Panc1 (cell line): ENCODE results near the gene HOXB7. TPM values are rescaled to one million over a fixed set of nuclear protein-coding genes. Genes with fewer than 3 reads are reported as not detected.

ENCODE experiments used
- ATAC-seq: fragments of 200-7000 bp; cut with Tn5 transposase; 2 replicates; pipeline ENCODE4 v1.9.1; 2020; ENCODE audit warnings: mild to moderate bottlenecking, moderate library complexity
- BruUV-seq: library from RNA; stranded (reverse); fragments of 400-500 nt; replicated peaks from 2 replicates; lab custom pipeline; 2021; lab: Mats Ljungman, UMichigan
- CTCF ChIA-PET: fragments of 300-600 bp; sonication (Branson Sonifier 250); formaldehyde crosslinking; loops from one replicate; lab custom pipeline; 2022; ENCODE audit warnings: antibody characterized with exemption; lab: Charles Lee
- POLR2A ChIA-PET: fragments of 300-600 bp; sonication (Branson Sonifier 250); formaldehyde crosslinking; loops from one replicate; lab custom pipeline; 2022; ENCODE audit warnings: antibody characterized with exemption; lab: Charles Lee
- DNase-seq: peaks from one replicate; pipeline ENCODE4 v3.0.0-alpha.2; 2010; ENCODE audit warnings: low read depth, low spot score
- H3K27ac ChIP-seq: 2 replicates; pipeline ENCODE4 v1.5.1; 2011; ENCODE audit warnings: mild to moderate bottlenecking, low read length, inconsistent platforms
- H3K27me3 ChIP-seq: fragments of 200-500 bp; sonication (Bioruptor generic); 2 replicates; pipeline ENCODE4 v1.6.0; 2014; ENCODE audit warnings: low read length, inconsistent platforms; ENCODE audit not compliant: control insufficient read depth, insufficient read depth
- H3K36me3 ChIP-seq: fragments of 200-500 bp; sonication (Bioruptor generic); 2 replicates; pipeline ENCODE4 v1.5.1; 2014; ENCODE audit warnings: inconsistent platforms, mild to moderate bottlenecking, low read length, moderate library complexity; ENCODE audit not compliant: control insufficient read depth, insufficient read depth
- H3K4me1 ChIP-seq: 2 replicates; pipeline ENCODE4 v1.5.1; 2011; ENCODE audit warnings: inconsistent platforms, mild to moderate bottlenecking, low read length, moderate library complexity; ENCODE audit not compliant: control insufficient read depth, insufficient read depth
- H3K4me3 ChIP-seq, 2 experiments: 2 replicates each; pipeline ENCODE4 v1.5.1; 2011 to 2012; ENCODE audit warnings: low read depth in 2 of 2, low read length in 2 of 2, mild to moderate bottlenecking in 2 of 2, inconsistent platforms in 1 of 2, moderate library complexity in 1 of 2
- H3K9me3 ChIP-seq: fragments of 200-500 bp; sonication (Bioruptor generic); 2 replicates; pipeline ENCODE4 v1.5.1; 2014; ENCODE audit warnings: low read depth, mild to moderate bottlenecking, inconsistent platforms, low read length, moderate library complexity; ENCODE audit not compliant: control insufficient read depth, insufficient read depth
- POLR2AphosphoS5 ChIP-seq: IDR thresholded peaks from 2 replicates; pipeline ENCODE4 v1.6.1; 2012; ENCODE audit warnings: mild to moderate bottlenecking, low read depth, low read length, moderate library complexity
- SIN3A ChIP-seq: IDR thresholded peaks from 2 replicates; pipeline ENCODE4 v1.6.1; 2012; ENCODE audit warnings: low read depth, mild to moderate bottlenecking, low read length, moderate library complexity, borderline replicate concordance; ENCODE audit not compliant: insufficient read depth
- TCF7L2 ChIP-seq: IDR thresholded peaks from 2 replicates; pipeline ENCODE4 v1.6.1; 2011; ENCODE audit warnings: mild to moderate bottlenecking, low read depth, low read length, inconsistent platforms
- in situ Hi-C: cut with HindIII; loops from 2 replicates; pipeline ENCODE4 v1.10.0; 2016; ENCODE audit warnings: low sequenced_read_pairs, low pct_unique_long_range_greater_than_20kb
- intact Hi-C: fragments of 100-400 bp; cut with micrococcal nuclease; formaldehyde crosslinking; loops from one replicate; pipeline ENCODE4 v1.10.0; 2022; ENCODE audit not compliant: unreplicated experiment
- total RNA-seq: library from RNA; stranded (reverse); gene quantifications from one replicate; pipeline ENCODE4 v1.2.1, GENCODE V29; 2021; ENCODE audit not compliant: unreplicated experiment
- TF ChIP-seq, protein P1 (sequence below), 2 experiments: IDR thresholded peaks; 2 replicates each; pipeline ENCODE4 v1.6.1; 2011 to 2012; ENCODE audit warnings: low read depth in 2 of 2, control low read depth in 1 of 2, low read length in 1 of 2, mild to moderate bottlenecking in 1 of 2, moderate library complexity in 1 of 2; ENCODE audit not compliant: insufficient read depth in 1 of 2
- TF ChIP-seq, protein P2 (sequence below): fragments of 450-650 bp; IDR thresholded peaks from 2 replicates; pipeline ENCODE4 v1.5.1; 2017; ENCODE audit warnings: mild to moderate bottlenecking

HOXB7 gene
- total RNA-seq, 1 experiment from 2014 or later, result 44.0 TPM

DNA sequence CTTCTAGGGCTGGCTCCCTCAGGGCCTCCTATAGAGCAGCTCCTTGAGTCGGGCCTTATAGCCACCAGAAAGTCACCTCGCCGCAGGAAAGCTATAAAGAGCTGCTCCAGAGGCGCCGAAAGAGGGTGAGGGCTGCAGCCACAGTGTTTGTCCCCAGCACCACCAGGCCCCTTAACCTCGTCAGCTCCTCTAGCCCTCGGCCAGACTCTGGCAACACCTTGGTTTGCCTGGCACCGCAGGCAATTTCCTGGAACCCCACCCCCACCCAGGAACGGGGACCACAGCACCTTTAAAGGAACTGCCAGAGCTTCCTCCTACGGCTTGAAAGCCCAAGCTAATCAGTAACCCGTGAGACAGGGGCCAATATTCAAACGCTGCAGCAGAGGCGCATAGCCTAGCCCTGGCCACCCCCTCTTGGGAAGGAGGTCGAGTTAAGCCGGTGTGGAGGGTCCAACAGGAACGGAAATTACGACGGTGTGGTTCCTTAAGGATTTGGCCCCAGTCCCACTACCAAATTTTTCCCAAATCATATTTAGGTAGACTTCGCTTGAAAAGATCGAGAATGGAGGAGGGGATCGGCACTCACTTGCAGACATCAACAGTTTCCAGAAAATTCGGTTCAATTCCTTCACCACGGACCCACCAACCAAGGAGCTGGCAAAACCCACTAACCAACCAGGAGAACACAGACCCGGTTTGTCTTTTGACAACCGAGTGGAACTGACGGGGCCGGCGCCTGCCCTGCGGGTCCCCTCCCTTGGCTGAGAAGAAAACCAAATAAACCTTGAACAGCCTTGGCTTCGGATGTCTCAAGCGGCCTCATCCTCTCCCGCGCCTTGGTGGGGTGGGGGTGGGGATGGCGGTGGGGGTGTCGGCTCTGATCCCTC lies 9.0 kb downstream of the HOXB7 start:
- ATAC-seq (no peak), DNase-seq (no peak)
- Histone ChIP-seq H3K4me1 (peaks cover 41% of the 10 kb centered on the region), H3K27ac (peak overlapping the region; percentile 99), H3K36me3 (no peaks in the 10 kb centered on the region; the same call in 1 of the 2 replicates), H3K9me3 (no peaks in the 10 kb centered on the region), H3K4me3 (peak overlapping the region; percentile 70 to 99), H3K27me3 (no peaks in the 10 kb centered on the region)
- 0 out of 2 replicates have a peak, but pooled peaks have one; percentile 59 for TF ChIP-seq POLR2AphosphoS5
- TF ChIP-seq, protein P1, sequence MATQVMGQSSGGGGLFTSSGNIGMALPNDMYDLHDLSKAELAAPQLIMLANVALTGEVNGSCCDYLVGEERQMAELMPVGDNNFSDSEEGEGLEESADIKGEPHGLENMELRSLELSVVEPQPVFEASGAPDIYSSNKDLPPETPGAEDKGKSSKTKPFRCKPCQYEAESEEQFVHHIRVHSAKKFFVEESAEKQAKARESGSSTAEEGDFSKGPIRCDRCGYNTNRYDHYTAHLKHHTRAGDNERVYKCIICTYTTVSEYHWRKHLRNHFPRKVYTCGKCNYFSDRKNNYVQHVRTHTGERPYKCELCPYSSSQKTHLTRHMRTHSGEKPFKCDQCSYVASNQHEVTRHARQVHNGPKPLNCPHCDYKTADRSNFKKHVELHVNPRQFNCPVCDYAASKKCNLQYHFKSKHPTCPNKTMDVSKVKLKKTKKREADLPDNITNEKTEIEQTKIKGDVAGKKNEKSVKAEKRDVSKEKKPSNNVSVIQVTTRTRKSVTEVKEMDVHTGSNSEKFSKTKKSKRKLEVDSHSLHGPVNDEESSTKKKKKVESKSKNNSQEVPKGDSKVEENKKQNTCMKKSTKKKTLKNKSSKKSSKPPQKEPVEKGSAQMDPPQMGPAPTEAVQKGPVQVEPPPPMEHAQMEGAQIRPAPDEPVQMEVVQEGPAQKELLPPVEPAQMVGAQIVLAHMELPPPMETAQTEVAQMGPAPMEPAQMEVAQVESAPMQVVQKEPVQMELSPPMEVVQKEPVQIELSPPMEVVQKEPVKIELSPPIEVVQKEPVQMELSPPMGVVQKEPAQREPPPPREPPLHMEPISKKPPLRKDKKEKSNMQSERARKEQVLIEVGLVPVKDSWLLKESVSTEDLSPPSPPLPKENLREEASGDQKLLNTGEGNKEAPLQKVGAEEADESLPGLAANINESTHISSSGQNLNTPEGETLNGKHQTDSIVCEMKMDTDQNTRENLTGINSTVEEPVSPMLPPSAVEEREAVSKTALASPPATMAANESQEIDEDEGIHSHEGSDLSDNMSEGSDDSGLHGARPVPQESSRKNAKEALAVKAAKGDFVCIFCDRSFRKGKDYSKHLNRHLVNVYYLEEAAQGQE (IDR thresholded peaks at IDR 0.05; ENCODE audit: insufficient read depth in 1 of 2, low read depth in 2 of 2, low read length in 1 of 2), result no peak; a peak in 1 of 4 replicates
- TF ChIP-seq SIN3A, result no peak
- peak; percentile 96 for TF ChIP-seq TCF7L2
- TF ChIP-seq, protein P2, sequence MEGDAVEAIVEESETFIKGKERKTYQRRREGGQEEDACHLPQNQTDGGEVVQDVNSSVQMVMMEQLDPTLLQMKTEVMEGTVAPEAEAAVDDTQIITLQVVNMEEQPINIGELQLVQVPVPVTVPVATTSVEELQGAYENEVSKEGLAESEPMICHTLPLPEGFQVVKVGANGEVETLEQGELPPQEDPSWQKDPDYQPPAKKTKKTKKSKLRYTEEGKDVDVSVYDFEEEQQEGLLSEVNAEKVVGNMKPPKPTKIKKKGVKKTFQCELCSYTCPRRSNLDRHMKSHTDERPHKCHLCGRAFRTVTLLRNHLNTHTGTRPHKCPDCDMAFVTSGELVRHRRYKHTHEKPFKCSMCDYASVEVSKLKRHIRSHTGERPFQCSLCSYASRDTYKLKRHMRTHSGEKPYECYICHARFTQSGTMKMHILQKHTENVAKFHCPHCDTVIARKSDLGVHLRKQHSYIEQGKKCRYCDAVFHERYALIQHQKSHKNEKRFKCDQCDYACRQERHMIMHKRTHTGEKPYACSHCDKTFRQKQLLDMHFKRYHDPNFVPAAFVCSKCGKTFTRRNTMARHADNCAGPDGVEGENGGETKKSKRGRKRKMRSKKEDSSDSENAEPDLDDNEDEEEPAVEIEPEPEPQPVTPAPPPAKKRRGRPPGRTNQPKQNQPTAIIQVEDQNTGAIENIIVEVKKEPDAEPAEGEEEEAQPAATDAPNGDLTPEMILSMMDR, result no peak
- in situ Hi-C loops (no loop called here), intact Hi-C loops (no loop called here)
- BruUV-seq, result no TSS peak
- CTCF ChIA-PET, result interaction anchor here (0.6 to 0.8 kb wide), 7 partner anchors 8 to 337 kb away, joined by 3 to 7 read pairs (median 4); no protein-coding TSS in a partner anchor
- POLR2A ChIA-PET, result interaction anchor here (0.6 to 1.6 kb wide), 5 partner anchors 9 to 1281 kb away, joined by 3 to 8 read pairs (median 5); no protein-coding TSS in a partner anchor

DNA sequence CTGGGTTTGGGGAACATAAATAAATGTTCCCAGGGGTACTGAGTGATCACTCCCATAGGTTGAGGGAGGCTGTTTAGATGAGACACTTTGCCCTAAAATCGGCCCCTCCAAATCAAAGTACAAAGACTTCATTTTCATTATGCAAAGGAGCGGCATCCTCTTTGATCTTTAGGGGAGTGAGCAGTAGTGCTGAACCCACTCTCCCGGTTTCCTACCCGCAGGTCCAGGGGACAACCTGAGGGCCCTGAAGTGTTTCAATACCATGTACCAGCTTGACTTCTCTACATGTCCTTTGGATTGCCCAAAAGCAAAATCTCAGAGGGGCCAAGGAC lies 9.6 kb downstream of the HOXB7 start:
- H3K9me3 ChIP-seq, result no peaks in the 10 kb centered on the region
- peak overlapping the region; percentile 70 to 99 for H3K4me3 ChIP-seq
- in situ Hi-C loops (no loop called here), intact Hi-C loops (no loop called here)
- POLR2A ChIA-PET, result interaction anchor here (0.7 to 1.6 kb wide), 4 partner anchors 9 to 1281 kb away, joined by 4 to 8 read pairs (median 5); no protein-coding TSS in a partner anchor
- no peaks in the 10 kb centered on the region for H3K27me3 ChIP-seq
- ATAC-seq, result no peak
- peaks cover 35% of the 10 kb centered on the region for H3K4me1 ChIP-seq
- BruUV-seq, result no TSS peak
- TF ChIP-seq SIN3A (no peak), TCF7L2 (peak; percentile 100), POLR2AphosphoS5 (peak; percentile 7; the same call in 1 of the 2 replicates)
- TF ChIP-seq, protein P1 (IDR thresholded peaks at IDR 0.05; ENCODE audit: insufficient read depth in 1 of 2, low read depth in 2 of 2, low read length in 1 of 2), result no peak
- TF ChIP-seq, protein P2, result no peak
- no peaks in the 10 kb centered on the region; the same call in 1 of the 2 replicates for H3K36me3 ChIP-seq
- peak overlapping the region; percentile 99 for H3K27ac ChIP-seq
- CTCF ChIA-PET, result interaction anchor here (0.6 to 0.8 kb wide), 5 partner anchors 9 to 336 kb away, joined by 3 to 6 read pairs (median 3); no protein-coding TSS in a partner anchor
- DNase-seq, result no peak
